GM18511 (cell line): ENCODE data around the gene VAV2.

Experiments
- ATAC-seq: cut with Tn5 transposase; IDR thresholded peaks from one replicate; pipeline ENCODE4 v1.9.1; 2021; ENCODE audit warnings: mild to moderate bottlenecking, moderate library complexity; ENCODE audit not compliant: unreplicated experiment

The VAV2 gene

GRCh38 chr9:133735415-133735775 lies 256.7 kb downstream of the VAV2 start:
- ATAC-seq: no peak

- no peak for ATAC-seq
Measured at GRCh38 chr9:133734590-133735414, 257.3 kb downstream of the VAV2 start.

GRCh38 chr9:133733796-133734533 lies 258.2 kb downstream of the VAV2 start:
- no peak for ATAC-seq

- no peak for ATAC-seq
Measured at GRCh38 chr9:133733421-133733795, 258.7 kb downstream of the VAV2 start.

- no peak for ATAC-seq
Measured at GRCh38 chr9:133732639-133733408, 259.3 kb downstream of the VAV2 start.

GRCh38 chr9:133731876-133732638 lies 260.1 kb downstream of the VAV2 start:
- ATAC-seq: no peak

- no peak for ATAC-seq
Measured at GRCh38 chr9:133730994-133731715, 261.0 kb downstream of the VAV2 start.

- ATAC-seq: no peak
Measured at GRCh38 chr9:133729617-133730281, 262.4 kb downstream of the VAV2 start.

GRCh38 chr9:133728856-133729616 lies 263.1 kb downstream of the VAV2 start:
- no peak for ATAC-seq

GRCh38 chr9:133727876-133728441 lies 264.2 kb downstream of the VAV2 start:
- no peak for ATAC-seq

- ATAC-seq: no peak
Measured at GRCh38 chr9:133727277-133727875, 264.7 kb downstream of the VAV2 start.

- no peak for ATAC-seq
Measured at GRCh38 chr9:133726401-133727276, 265.5 kb downstream of the VAV2 start.

- ATAC-seq: no peak
Measured at GRCh38 chr9:133725886-133726285, 266.2 kb downstream of the VAV2 start.

- no peak for ATAC-seq
Measured at GRCh38 chr9:133718563-133719315, 273.4 kb downstream of the VAV2 start.

GRCh38 chr9:133717113-133718031 lies 274.8 kb downstream of the VAV2 start:
- ATAC-seq: no peak
